ENCODE data around the gene EXO1.

GRCh38 chr1:241822846-241823245 lies 25.2 kb upstream of the EXO1 start:
- TF ChIP-seq GATA3 (IDR thresholded peaks at IDR 0.05; ENCODE audit: low read depth, low read length): no peak
- no peak for TF ChIP-seq GATA2 (IDR thresholded peaks at IDR 0.05; ENCODE audit: low read depth, low read length)
